ENCODE data around the gene DPPA5. TPM values are rescaled to one million over a fixed set of nuclear protein-coding genes. Genes with fewer than 3 reads are reported as not detected.
"Not testable (repeated sequence)": the region's sequence is repeated elsewhere in the genome, so short reads cannot be mapped to it uniquely, and the experiment has no call there.

Gene DPPA5
- polyA plus RNA-seq, 1 donor (not counting 4 experiments of a cell fraction or from before 2014, with no cell fraction given), result not detected

DNA sequence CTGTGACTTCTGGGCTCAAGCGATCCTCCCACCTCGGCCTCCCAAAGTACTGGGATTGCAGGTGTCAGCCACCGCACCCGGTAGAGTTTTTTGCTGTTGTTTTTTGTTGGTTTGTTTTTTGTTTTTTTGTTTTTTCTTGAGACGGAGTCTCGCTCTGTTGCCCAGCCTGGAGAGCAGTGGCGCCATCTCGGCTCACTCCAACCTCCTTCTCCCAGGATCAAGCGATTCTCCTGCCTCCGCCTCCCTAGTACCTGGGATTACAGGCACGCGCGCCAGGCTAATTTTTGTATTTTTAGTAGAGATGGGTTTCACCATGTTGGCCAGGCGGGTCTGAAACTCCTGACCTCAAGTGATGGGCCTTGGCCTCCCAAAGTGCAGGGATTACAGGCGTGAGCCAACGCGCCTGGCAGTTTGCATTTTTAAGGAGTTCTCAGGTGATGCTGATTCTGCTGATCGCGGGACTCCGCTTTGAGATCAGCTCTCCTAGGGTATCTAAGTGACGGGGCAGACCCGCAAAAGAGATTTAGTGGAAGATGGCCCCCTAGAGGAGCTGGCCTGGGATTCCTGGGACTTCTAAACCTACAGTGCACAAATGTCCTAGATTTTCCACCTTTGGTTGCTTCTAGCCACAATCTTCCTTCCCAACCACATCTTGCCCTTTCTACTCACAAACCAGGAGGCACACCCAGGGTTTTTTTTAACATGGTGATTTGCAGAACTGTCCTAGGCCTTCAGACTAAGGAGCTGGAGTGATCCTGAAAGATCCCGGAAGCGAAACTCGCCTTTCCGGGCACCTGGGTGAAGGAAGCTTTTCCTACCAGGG, 45.2 kb downstream of the DPPA5 start:
- no peaks in the 10 kb centered on the region for H3K36me3 ChIP-seq (ENCODE audit: control insufficient read depth in 2 of 2, extremely low read depth in 1 of 2, insufficient read depth in 2 of 2, low read length in 2 of 2)
- peak overlapping the region; percentile 87 for H2AFZ ChIP-seq (ENCODE audit: control insufficient read depth, low read length)
- H3K79me2 ChIP-seq (ENCODE audit: control insufficient read depth, insufficient read depth, low read length), result no peaks in the 10 kb centered on the region
- peak overlapping the region; percentile 38 to 66 (median 59) for H3K4me3 ChIP-seq (ENCODE audit: control insufficient read depth in 2 of 3, extremely low read depth in 1 of 3, insufficient read depth in 2 of 3, low read depth in 1 of 3, low read length in 3 of 3)
- H3K9ac ChIP-seq (ENCODE audit: control insufficient read depth, extremely low read depth, insufficient read depth, low read length), result peak overlapping the region; percentile 43
- peaks cover 4% of the 10 kb centered on the region for H3K4me1 ChIP-seq (ENCODE audit: control insufficient read depth, extremely low read depth, insufficient read depth, low read length)
- peaks cover 11% of the 10 kb centered on the region for H3K27me3 ChIP-seq (ENCODE audit: control insufficient read depth, extremely low read depth, insufficient read depth, low read length)
- no peaks in the 10 kb centered on the region for H3K9me1 ChIP-seq (ENCODE audit: control insufficient read depth, extremely low read depth, insufficient read depth, low read length)
- dilution Hi-C loops (cut with MboI; ENCODE audit: extremely low pct_ligation_motif_present, low sequenced_read_pairs), result no loop called here
- no peaks in the 10 kb centered on the region for H3K9me3 ChIP-seq (ENCODE audit: control insufficient read depth, low read depth, low read length)
- H3K27ac ChIP-seq (ENCODE audit: control insufficient read depth, insufficient read depth, low read length), result no peak overlapping the region
- FAIRE-seq (no peak), DNase-seq (ENCODE audit: low read depth, low spot score) (no peak)
- TF ChIP-seq EZH2 (IDR thresholded peaks at IDR 0.05; ENCODE audit: low read length), result no peak
- TF ChIP-seq, protein P1, sequence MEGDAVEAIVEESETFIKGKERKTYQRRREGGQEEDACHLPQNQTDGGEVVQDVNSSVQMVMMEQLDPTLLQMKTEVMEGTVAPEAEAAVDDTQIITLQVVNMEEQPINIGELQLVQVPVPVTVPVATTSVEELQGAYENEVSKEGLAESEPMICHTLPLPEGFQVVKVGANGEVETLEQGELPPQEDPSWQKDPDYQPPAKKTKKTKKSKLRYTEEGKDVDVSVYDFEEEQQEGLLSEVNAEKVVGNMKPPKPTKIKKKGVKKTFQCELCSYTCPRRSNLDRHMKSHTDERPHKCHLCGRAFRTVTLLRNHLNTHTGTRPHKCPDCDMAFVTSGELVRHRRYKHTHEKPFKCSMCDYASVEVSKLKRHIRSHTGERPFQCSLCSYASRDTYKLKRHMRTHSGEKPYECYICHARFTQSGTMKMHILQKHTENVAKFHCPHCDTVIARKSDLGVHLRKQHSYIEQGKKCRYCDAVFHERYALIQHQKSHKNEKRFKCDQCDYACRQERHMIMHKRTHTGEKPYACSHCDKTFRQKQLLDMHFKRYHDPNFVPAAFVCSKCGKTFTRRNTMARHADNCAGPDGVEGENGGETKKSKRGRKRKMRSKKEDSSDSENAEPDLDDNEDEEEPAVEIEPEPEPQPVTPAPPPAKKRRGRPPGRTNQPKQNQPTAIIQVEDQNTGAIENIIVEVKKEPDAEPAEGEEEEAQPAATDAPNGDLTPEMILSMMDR (optimal IDR thresholded peaks at IDR 0.05 in 1 of 3, IDR thresholded peaks at IDR 0.05 in 1 of 3, conservative IDR thresholded peaks at IDR 0.05 in 1 of 3; ENCODE audit: extremely low read depth in 1 of 3, insufficient read depth in 2 of 3, low read length in 3 of 3), result no peak
- peak overlapping the region; percentile 80 for H3K4me2 ChIP-seq (ENCODE audit: control insufficient read depth, extremely low read depth, insufficient read depth, low read depth, low read length)
- no peaks in the 10 kb centered on the region for H4K20me1 ChIP-seq (ENCODE audit: control insufficient read depth, extremely low read depth, insufficient read depth, low read length)

DNA sequence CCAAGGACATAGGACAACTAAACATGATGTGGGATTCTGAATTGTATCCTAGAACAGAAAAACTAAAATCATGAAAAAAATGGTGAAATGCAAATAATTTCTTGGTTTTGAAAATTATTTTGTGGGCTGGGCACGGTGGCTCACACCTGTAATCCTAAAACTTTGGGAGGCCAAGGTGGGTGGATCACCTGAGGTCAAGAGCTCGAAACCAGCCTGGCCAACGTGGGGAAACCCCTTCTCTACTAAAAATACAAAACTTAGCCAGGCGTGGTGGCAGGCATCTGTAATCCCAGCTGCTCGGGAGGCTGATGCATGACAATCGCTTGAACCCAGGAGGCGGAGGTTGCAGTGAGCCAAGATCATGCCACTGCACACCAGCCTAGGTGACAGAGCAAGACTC, 50.3 kb downstream of the DPPA5 start:
- H3K36me3 ChIP-seq (ENCODE audit: control insufficient read depth in 2 of 2, extremely low read depth in 1 of 2, insufficient read depth in 2 of 2, low read length in 2 of 2); FAIRE-seq; H3K9me3 ChIP-seq (ENCODE audit: control insufficient read depth, low read depth, low read length); DNase-seq (ENCODE audit: low read depth, low spot score); H3K9me1 ChIP-seq (ENCODE audit: control insufficient read depth, extremely low read depth, insufficient read depth, low read length); H2AFZ ChIP-seq (ENCODE audit: control insufficient read depth, low read length); H3K27me3 ChIP-seq (ENCODE audit: control insufficient read depth, extremely low read depth, insufficient read depth, low read length); H3K4me3 ChIP-seq (ENCODE audit: control insufficient read depth in 2 of 3, extremely low read depth in 1 of 3, insufficient read depth in 2 of 3, low read depth in 1 of 3, low read length in 3 of 3); dilution Hi-C loops (cut with MboI; ENCODE audit: extremely low pct_ligation_motif_present, low sequenced_read_pairs); H3K79me2 ChIP-seq (ENCODE audit: control insufficient read depth, insufficient read depth, low read length); H3K4me1 ChIP-seq (ENCODE audit: control insufficient read depth, extremely low read depth, insufficient read depth, low read length); H3K27ac ChIP-seq (ENCODE audit: control insufficient read depth, insufficient read depth, low read length); H4K20me1 ChIP-seq (ENCODE audit: control insufficient read depth, extremely low read depth, insufficient read depth, low read length); H3K4me2 ChIP-seq (ENCODE audit: control insufficient read depth, extremely low read depth, insufficient read depth, low read depth, low read length); H3K9ac ChIP-seq (ENCODE audit: control insufficient read depth, extremely low read depth, insufficient read depth, low read length): not testable (repeated sequence)

Small RNAs within 50 kb of the gene (small RNA-seq; reads per million reads assigned to genes)
- 0 reads per million in 3 experiments for gene RPL39P3 (ENCODE audit: insufficient read length in 3 of 3, low read depth in 3 of 3, low replicate concordance in 1 of 3)

Other genes starting within 250 kb of the DPPA5 start
- gene KHDC1L, start 128.8 kb downstream of the DPPA5 start, polyA plus RNA-seq, result 0.10 TPM in 1 of 3 replicates, not detected in the others
- gene KHDC1, start 91.1 kb downstream of the DPPA5 start, polyA plus RNA-seq, result 0.52 to 1.0 TPM (median 0.55 TPM) in 3 replicates
- not detected in 3 replicates for gene KHDC3L, start 8.4 kb upstream of the DPPA5 start, polyA plus RNA-seq
- gene OOEP, start 15.6 kb upstream of the DPPA5 start, polyA plus RNA-seq, result 0.08 TPM in 1 of 3 replicates, not detected in the others
- 0.14 to 0.33 TPM (median 0.15 TPM) in 3 replicates for gene DDX43, start 40.6 kb upstream of the DPPA5 start, polyA plus RNA-seq
- 0.57 to 1.1 TPM (median 1.00 TPM) in 3 replicates for gene CGAS, start 98.0 kb upstream of the DPPA5 start, polyA plus RNA-seq
- gene MTO1, start 107.5 kb upstream of the DPPA5 start, polyA plus RNA-seq, result 15.1 to 24.5 TPM (median 21.3 TPM) in 3 replicates
- gene EEF1A1, start 166.8 kb upstream of the DPPA5 start, polyA plus RNA-seq, result 9,858 to 11,226 TPM (median 10,860 TPM) in 3 replicates

All from keratinocyte (primary cell).